Ovary (tissue), 3 donors: Measurements from ENCODE around the gene ANTXR1.

Source experiments
- EP300 ChIP-seq: sonication (generic); formaldehyde crosslinking; IDR thresholded peaks from one replicate; pipeline ENCODE4 v1.6.1; 2017; ENCODE audit warnings: antibody characterized with exemption
- TF ChIP-seq, protein P1 (sequence below), 3 donors: fragments of 450-650 bp in 2 of 3; fragments of 200-600 bp in 1 of 3; IDR thresholded peaks; one replicate each; pipeline versions ENCODE4 v1.5.1 to v1.8.0; 2016 to 2022; ENCODE audit warnings: antibody characterized with exemption in 3 of 3, mild to moderate bottlenecking in 1 of 3
- donor health status: DM: no; HTN: no; CAD: no.

- TF ChIP-seq, protein P1, sequence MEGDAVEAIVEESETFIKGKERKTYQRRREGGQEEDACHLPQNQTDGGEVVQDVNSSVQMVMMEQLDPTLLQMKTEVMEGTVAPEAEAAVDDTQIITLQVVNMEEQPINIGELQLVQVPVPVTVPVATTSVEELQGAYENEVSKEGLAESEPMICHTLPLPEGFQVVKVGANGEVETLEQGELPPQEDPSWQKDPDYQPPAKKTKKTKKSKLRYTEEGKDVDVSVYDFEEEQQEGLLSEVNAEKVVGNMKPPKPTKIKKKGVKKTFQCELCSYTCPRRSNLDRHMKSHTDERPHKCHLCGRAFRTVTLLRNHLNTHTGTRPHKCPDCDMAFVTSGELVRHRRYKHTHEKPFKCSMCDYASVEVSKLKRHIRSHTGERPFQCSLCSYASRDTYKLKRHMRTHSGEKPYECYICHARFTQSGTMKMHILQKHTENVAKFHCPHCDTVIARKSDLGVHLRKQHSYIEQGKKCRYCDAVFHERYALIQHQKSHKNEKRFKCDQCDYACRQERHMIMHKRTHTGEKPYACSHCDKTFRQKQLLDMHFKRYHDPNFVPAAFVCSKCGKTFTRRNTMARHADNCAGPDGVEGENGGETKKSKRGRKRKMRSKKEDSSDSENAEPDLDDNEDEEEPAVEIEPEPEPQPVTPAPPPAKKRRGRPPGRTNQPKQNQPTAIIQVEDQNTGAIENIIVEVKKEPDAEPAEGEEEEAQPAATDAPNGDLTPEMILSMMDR (IDR thresholded peaks at IDR 0.05): no peak
- no peak for TF ChIP-seq EP300
Measured at GRCh38 chr2:69156624-69157023, 143.6 kb downstream of the ANTXR1 start.
